ENCODE measurements around the gene XYLB.

DNA sequence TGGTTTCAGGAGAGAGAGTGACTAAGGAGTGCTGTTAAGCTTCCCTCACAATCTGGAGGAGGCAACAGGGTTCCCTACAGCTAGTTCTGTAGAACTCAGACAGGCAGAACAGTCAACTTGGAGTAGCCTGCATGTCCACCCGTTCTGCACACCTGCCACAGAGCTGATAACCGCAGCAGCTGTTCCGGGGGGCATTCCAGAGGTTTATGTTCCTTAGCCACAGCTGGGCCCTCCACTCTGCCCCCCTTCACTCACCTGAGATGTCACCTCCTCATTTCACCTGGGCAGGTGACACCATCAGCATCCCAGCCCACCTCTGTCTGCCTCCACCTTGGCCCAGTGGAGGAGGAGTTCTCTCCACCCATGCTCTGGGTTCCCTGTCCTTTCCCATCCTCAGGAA lies 22.6 kb downstream of the XYLB start:
- TF ChIP-seq, protein P1, sequence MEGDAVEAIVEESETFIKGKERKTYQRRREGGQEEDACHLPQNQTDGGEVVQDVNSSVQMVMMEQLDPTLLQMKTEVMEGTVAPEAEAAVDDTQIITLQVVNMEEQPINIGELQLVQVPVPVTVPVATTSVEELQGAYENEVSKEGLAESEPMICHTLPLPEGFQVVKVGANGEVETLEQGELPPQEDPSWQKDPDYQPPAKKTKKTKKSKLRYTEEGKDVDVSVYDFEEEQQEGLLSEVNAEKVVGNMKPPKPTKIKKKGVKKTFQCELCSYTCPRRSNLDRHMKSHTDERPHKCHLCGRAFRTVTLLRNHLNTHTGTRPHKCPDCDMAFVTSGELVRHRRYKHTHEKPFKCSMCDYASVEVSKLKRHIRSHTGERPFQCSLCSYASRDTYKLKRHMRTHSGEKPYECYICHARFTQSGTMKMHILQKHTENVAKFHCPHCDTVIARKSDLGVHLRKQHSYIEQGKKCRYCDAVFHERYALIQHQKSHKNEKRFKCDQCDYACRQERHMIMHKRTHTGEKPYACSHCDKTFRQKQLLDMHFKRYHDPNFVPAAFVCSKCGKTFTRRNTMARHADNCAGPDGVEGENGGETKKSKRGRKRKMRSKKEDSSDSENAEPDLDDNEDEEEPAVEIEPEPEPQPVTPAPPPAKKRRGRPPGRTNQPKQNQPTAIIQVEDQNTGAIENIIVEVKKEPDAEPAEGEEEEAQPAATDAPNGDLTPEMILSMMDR (IDR thresholded peaks at IDR 0.05) = no peak
- no peak for TF ChIP-seq POLR2AphosphoS5 (IDR thresholded peaks at IDR 0.05; ENCODE audit: low read depth, low read length)
- TF ChIP-seq SIN3A (IDR thresholded peaks at IDR 0.05; ENCODE audit: borderline replicate concordance, insufficient read depth, low read depth, low read length) = no peak

Measured in Panc1 (cell line).